Measurements from ENCODE around the gene MAPK8IP2.

GRCh38 chr22:50606165-50606945, 5.8 kb downstream of the MAPK8IP2 start:
- TF ChIP-seq CTCF (IDR thresholded peaks at IDR 0.05) (peak; percentile 17), EZH2 (IDR thresholded peaks at IDR 0.05) (no peak)
